ENCODE data around the gene P3R3URF.
A peak's percentile ranks its signal among the peaks of the same experiment; 100 is the strongest.

The P3R3URF gene

DNA sequence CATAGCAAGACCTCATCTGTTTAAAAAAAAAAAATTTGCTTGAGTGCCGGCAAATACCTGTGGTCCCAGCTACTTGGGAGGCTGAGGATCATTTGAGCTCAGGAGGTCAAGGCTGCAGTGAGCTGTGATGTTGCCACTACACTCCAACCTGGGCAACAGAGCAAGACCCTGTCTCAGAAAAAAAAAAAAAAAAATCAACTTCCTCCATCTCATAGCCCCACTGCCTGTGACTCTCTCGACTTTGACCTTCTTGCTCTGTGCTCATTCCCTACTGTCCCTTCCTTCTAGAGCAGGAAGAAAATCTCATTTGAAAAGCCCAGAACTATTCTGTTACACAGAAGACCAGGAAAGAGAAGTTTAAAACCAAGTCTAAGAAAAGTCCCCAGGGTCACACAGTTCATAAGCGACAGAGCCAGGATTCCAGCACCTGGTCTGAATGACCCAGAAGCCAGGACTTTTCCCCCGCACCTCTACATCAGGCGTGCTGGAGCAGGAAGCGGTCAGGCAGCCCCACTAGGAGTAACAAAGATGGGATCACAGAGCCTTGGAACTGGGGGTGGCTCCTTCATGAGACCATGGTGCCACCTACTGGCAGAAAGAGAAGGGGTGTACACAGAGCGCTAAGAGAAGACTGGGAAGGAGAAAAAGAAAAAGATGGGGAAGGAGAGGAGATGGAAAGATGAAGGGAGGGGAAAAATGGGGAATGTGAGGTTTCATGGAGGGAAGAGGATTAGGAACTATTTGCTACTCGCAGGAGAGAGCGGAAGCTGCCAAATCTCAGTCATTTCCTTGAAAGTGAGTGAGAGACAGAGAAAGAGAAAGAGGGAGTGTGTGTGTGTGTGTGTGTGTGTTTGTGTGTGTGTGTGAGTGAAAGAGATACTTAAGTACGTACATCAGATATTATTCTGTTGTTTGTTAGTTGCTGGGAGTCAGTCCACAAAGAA, 3.1 kb upstream of the P3R3URF start (continued):
- TF ChIP-seq, protein P1, sequence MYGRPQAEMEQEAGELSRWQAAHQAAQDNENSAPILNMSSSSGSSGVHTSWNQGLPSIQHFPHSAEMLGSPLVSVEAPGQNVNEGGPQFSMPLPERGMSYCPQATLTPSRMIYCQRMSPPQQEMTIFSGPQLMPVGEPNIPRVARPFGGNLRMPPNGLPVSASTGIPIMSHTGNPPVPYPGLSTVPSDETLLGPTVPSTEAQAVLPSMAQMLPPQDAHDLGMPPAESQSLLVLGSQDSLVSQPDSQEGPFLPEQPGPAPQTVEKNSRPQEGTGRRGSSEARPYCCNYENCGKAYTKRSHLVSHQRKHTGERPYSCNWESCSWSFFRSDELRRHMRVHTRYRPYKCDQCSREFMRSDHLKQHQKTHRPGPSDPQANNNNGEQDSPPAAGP (tag by site-specific recombination; IDR thresholded peaks at IDR 0.05): no peak
- no peak for TF ChIP-seq ZNF521 (tag by site-specific recombination; IDR thresholded peaks at IDR 0.05)
- TF ChIP-seq IKZF3 (tag by site-specific recombination; IDR thresholded peaks at IDR 0.05): peak; percentile 88
- TF ChIP-seq ZNF24 (tag by site-specific recombination; IDR thresholded peaks at IDR 0.05): 0 out of 2 replicates have a peak, but pooled peaks have one; percentile 32
- TF ChIP-seq KLF7 (tag by site-specific recombination; IDR thresholded peaks at IDR 0.05; ENCODE audit: borderline replicate concordance): peak; percentile 38; the same call in 1 of the 2 replicates
- TF ChIP-seq, protein P2, sequence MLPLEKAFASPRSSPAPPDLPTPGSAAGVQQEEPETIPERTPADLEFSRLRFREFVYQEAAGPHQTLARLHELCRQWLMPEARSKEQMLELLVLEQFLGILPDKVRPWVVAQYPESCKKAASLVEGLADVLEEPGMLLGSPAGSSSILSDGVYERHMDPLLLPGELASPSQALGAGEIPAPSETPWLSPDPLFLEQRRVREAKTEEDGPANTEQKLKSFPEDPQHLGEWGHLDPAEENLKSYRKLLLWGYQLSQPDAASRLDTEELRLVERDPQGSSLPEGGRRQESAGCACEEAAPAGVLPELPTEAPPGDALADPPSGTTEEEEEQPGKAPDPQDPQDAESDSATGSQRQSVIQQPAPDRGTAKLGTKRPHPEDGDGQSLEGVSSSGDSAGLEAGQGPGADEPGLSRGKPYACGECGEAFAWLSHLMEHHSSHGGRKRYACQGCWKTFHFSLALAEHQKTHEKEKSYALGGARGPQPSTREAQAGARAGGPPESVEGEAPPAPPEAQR (tag by site-specific recombination; IDR thresholded peaks at IDR 0.05): no peak
- TF ChIP-seq ZNF785 (tag by site-specific recombination; IDR thresholded peaks at IDR 0.05): no peak
- no peak for TF ChIP-seq ZNF610 (tag by site-specific recombination; IDR thresholded peaks at IDR 0.05; ENCODE audit: borderline replicate concordance)
- TF ChIP-seq, protein P3, sequence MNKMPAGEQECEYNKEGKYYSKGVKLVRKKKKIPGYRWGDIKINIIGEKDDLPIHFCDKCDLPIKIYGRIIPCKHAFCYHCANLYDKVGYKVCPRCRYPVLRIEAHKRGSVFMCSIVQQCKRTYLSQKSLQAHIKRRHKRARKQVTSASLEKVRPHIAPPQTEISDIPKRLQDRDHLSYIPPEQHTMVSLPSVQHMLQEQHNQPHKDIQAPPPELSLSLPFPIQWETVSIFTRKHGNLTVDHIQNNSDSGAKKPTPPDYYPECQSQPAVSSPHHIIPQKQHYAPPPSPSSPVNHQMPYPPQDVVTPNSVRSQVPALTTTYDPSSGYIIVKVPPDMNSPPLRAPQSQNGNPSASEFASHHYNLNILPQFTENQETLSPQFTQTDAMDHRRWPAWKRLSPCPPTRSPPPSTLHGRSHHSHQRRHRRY (tag by site-specific recombination; IDR thresholded peaks at IDR 0.05): no peak
- no peak for TF ChIP-seq ZNF140 (tag by site-specific recombination; IDR thresholded peaks at IDR 0.05)
- TF ChIP-seq GFI1B (tag by site-specific recombination; IDR thresholded peaks at IDR 0.05): no peak
- no peak for TF ChIP-seq ZNF664 (tag by site-specific recombination; IDR thresholded peaks at IDR 0.05)
- no peak for TF ChIP-seq SCRT1 (tag by site-specific recombination; IDR thresholded peaks at IDR 0.05; ENCODE audit: borderline replicate concordance)
- TF ChIP-seq ZNF354C (tag by site-specific recombination; IDR thresholded peaks at IDR 0.05; ENCODE audit: borderline replicate concordance, low read depth): no peak
- TF ChIP-seq, protein P4, sequence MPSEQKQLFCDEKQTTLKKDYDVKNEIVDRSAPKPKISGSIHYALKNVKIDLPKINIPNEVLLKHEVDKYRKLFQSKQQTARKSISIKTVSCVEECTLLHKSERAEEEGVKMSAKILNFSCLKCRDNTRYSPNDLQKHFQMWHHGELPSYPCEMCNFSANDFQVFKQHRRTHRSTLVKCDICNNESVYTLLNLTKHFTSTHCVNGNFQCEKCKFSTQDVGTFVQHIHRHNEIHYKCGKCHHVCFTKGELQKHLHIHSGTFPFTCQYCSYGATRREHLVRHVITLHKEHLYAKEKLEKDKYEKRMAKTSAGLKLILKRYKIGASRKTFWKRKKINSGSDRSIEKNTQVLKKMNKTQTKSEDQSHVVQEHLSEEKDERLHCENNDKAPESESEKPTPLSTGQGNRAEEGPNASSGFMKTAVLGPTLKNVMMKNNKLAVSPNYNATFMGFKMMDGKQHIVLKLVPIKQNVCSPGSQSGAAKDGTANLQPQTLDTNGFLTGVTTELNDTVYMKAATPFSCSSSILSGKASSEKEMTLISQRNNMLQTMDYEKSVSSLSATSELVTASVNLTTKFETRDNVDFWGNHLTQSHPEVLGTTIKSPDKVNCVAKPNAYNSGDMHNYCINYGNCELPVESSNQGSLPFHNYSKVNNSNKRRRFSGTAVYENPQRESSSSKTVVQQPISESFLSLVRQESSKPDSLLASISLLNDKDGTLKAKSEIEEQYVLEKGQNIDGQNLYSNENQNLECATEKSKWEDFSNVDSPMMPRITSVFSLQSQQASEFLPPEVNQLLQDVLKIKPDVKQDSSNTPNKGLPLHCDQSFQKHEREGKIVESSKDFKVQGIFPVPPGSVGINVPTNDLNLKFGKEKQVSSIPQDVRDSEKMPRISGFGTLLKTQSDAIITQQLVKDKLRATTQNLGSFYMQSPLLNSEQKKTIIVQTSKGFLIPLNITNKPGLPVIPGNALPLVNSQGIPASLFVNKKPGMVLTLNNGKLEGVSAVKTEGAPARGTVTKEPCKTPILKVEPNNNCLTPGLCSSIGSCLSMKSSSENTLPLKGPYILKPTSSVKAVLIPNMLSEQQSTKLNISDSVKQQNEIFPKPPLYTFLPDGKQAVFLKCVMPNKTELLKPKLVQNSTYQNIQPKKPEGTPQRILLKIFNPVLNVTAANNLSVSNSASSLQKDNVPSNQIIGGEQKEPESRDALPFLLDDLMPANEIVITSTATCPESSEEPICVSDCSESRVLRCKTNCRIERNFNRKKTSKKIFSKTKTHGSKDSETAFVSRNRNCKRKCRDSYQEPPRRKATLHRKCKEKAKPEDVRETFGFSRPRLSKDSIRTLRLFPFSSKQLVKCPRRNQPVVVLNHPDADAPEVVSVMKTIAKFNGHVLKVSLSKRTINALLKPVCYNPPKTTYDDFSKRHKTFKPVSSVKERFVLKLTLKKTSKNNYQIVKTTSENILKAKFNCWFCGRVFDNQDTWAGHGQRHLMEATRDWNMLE (tag by site-specific recombination; conservative IDR thresholded peaks at IDR 0.05; ENCODE audit: low read depth): no peak
- no peak for TF ChIP-seq ZNF426 (tag by site-specific recombination; IDR thresholded peaks at IDR 0.05)
- no peak for TF ChIP-seq WT1 (tag by site-specific recombination; IDR thresholded peaks at IDR 0.05)
- peak; percentile 70; the same call in 1 of the 2 replicates for TF ChIP-seq ZSCAN30 (tag by site-specific recombination; IDR thresholded peaks at IDR 0.05)
- no peak for TF ChIP-seq ZNF701 (tag by site-specific recombination; IDR thresholded peaks at IDR 0.05)
- no peak; the same call in 1 of the 2 replicates for TF ChIP-seq ZEB2 (tag by site-specific recombination; IDR thresholded peaks at IDR 0.05)
- no peak for TF ChIP-seq ZNF558 (tag by site-specific recombination; IDR thresholded peaks at IDR 0.05)
- TF ChIP-seq ZNF76 (tag by site-specific recombination; IDR thresholded peaks at IDR 0.05; ENCODE audit: borderline replicate concordance, low read depth): no peak
- TF ChIP-seq ZNF132 (tag by site-specific recombination; IDR thresholded peaks at IDR 0.05; ENCODE audit: borderline replicate concordance): no peak
- no peak for TF ChIP-seq ZNF843 (tag by site-specific recombination; IDR thresholded peaks at IDR 0.05)
- no peak for TF ChIP-seq ZBTB1 (tag by site-specific recombination; IDR thresholded peaks at IDR 0.05)
- no peak for TF ChIP-seq MYNN (tag by site-specific recombination; IDR thresholded peaks at IDR 0.05; ENCODE audit: borderline replicate concordance)
- peak; percentile 39; the same call in 1 of the 2 replicates for TF ChIP-seq ZNF335 (tag by site-specific recombination; conservative IDR thresholded peaks at IDR 0.05)
